ENCODE measurements around the gene RTP2. TPM values are rescaled to one million over a fixed set of nuclear protein-coding genes. Genes with fewer than 3 reads are reported as not detected.

The RTP2 gene
- total and polyA plus RNA-seq, 2 experiments from 2014 or later = not detected

DNA sequence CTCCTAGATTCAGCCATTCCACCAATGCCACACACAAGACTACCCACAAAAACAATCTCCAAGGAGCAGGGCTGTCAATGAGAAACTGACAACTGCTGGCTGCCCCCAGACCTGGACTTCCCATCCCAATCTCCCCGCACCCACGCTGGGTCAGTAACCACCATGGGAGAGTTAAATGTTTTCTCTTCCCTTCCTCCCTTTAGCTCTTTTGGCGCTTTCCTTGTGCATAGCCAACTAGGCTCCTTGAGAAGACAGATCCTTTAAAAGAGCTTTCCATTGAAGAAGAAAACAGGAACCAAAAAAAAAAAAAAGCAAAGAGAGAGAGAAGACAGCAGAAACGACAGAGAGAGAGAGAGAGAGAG is 34.6 kb upstream of the RTP2 start:
- Histone ChIP-seq H3K9me2 (ENCODE audit: insufficient read depth) (no peaks in the 10 kb centered on the region), H3K4me3 (peak overlapping the region; percentile 82), H3K4me1 (ENCODE audit: insufficient read depth) (peaks cover 21% of the 10 kb centered on the region), H3F3A (replicated peaks; ENCODE audit: low read depth) (no peaks in the 10 kb centered on the region; the same call in 1 of the 2 replicates), H4K20me1 (replicated peaks; ENCODE audit: insufficient read depth) (no peaks in the 10 kb centered on the region), H3K27ac (ENCODE audit: low read depth) (no peak overlapping the region), H3K4me2 (peak overlapping the region; percentile 87), H3K79me2 (replicated peaks; ENCODE audit: insufficient read depth) (no peaks in the 10 kb centered on the region), H2AFZ (peak overlapping the region; percentile 84; the same call in 1 of the 2 replicates), H3K27me3 (ENCODE audit: insufficient read depth) (peaks cover 44% of the 10 kb centered on the region), H3K36me3 (ENCODE audit: insufficient read depth) (no peaks in the 10 kb centered on the region)
- DNase-seq (ENCODE audit: low spot score) (peak; percentile 21), ATAC-seq (no peak)
- Mint-ChIP-seq H3K27ac (no peak overlapping the region), H3K36me3 (ENCODE audit: low read depth) (no peaks in the 10 kb centered on the region), H3K9me3 (no peaks in the 10 kb centered on the region), H3K4me1 (peaks cover 33% of the 10 kb centered on the region), H3K4me3 (peak overlapping the region; percentile 81), H3K27me3 (ENCODE audit: insufficient read depth, low read depth, poor library complexity) (peaks cover 34% of the 10 kb centered on the region)
- TF ChIP-seq STAT1 (IDR thresholded peaks at IDR 0.05; ENCODE audit: unreplicated experiment) (no peak), ZNF114 (CRISPR knock-in tag; IDR thresholded peaks at IDR 0.05) (no peak), EZH2phosphoT487 (IDR thresholded peaks at IDR 0.05; ENCODE audit: unreplicated experiment) (no peak), CREB1 (CRISPR knock-in tag; IDR thresholded peaks at IDR 0.05; ENCODE audit: low read depth) (no peak), JUNB (IDR thresholded peaks at IDR 0.05; ENCODE audit: unreplicated experiment) (no peak), NANOG (IDR thresholded peaks at IDR 0.05; ENCODE audit: borderline replicate concordance) (no peak), POLR2AphosphoS5 (IDR thresholded peaks at IDR 0.05; ENCODE audit: low read depth) (no peak), ZNF331 (CRISPR knock-in tag; IDR thresholded peaks at IDR 0.05; ENCODE audit: low read depth) (no peak), EZH2 (IDR thresholded peaks at IDR 0.05; ENCODE audit: low read depth, unreplicated experiment) (no peak)
- TF ChIP-seq, protein P1, sequence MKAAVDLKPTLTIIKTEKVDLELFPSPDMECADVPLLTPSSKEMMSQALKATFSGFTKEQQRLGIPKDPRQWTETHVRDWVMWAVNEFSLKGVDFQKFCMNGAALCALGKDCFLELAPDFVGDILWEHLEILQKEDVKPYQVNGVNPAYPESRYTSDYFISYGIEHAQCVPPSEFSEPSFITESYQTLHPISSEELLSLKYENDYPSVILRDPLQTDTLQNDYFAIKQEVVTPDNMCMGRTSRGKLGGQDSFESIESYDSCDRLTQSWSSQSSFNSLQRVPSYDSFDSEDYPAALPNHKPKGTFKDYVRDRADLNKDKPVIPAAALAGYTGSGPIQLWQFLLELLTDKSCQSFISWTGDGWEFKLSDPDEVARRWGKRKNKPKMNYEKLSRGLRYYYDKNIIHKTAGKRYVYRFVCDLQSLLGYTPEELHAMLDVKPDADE (IDR thresholded peaks at IDR 0.05) = no peak
- TF ChIP-seq, protein P2, sequence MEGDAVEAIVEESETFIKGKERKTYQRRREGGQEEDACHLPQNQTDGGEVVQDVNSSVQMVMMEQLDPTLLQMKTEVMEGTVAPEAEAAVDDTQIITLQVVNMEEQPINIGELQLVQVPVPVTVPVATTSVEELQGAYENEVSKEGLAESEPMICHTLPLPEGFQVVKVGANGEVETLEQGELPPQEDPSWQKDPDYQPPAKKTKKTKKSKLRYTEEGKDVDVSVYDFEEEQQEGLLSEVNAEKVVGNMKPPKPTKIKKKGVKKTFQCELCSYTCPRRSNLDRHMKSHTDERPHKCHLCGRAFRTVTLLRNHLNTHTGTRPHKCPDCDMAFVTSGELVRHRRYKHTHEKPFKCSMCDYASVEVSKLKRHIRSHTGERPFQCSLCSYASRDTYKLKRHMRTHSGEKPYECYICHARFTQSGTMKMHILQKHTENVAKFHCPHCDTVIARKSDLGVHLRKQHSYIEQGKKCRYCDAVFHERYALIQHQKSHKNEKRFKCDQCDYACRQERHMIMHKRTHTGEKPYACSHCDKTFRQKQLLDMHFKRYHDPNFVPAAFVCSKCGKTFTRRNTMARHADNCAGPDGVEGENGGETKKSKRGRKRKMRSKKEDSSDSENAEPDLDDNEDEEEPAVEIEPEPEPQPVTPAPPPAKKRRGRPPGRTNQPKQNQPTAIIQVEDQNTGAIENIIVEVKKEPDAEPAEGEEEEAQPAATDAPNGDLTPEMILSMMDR (conservative IDR thresholded peaks at IDR 0.05; ENCODE audit: low read depth in 2 of 2) = no peak
- TF ChIP-seq, protein P3, sequence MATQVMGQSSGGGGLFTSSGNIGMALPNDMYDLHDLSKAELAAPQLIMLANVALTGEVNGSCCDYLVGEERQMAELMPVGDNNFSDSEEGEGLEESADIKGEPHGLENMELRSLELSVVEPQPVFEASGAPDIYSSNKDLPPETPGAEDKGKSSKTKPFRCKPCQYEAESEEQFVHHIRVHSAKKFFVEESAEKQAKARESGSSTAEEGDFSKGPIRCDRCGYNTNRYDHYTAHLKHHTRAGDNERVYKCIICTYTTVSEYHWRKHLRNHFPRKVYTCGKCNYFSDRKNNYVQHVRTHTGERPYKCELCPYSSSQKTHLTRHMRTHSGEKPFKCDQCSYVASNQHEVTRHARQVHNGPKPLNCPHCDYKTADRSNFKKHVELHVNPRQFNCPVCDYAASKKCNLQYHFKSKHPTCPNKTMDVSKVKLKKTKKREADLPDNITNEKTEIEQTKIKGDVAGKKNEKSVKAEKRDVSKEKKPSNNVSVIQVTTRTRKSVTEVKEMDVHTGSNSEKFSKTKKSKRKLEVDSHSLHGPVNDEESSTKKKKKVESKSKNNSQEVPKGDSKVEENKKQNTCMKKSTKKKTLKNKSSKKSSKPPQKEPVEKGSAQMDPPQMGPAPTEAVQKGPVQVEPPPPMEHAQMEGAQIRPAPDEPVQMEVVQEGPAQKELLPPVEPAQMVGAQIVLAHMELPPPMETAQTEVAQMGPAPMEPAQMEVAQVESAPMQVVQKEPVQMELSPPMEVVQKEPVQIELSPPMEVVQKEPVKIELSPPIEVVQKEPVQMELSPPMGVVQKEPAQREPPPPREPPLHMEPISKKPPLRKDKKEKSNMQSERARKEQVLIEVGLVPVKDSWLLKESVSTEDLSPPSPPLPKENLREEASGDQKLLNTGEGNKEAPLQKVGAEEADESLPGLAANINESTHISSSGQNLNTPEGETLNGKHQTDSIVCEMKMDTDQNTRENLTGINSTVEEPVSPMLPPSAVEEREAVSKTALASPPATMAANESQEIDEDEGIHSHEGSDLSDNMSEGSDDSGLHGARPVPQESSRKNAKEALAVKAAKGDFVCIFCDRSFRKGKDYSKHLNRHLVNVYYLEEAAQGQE (IDR thresholded peaks at IDR 0.05; ENCODE audit: unreplicated experiment) = no peak
- TF ChIP-seq, protein P4, sequence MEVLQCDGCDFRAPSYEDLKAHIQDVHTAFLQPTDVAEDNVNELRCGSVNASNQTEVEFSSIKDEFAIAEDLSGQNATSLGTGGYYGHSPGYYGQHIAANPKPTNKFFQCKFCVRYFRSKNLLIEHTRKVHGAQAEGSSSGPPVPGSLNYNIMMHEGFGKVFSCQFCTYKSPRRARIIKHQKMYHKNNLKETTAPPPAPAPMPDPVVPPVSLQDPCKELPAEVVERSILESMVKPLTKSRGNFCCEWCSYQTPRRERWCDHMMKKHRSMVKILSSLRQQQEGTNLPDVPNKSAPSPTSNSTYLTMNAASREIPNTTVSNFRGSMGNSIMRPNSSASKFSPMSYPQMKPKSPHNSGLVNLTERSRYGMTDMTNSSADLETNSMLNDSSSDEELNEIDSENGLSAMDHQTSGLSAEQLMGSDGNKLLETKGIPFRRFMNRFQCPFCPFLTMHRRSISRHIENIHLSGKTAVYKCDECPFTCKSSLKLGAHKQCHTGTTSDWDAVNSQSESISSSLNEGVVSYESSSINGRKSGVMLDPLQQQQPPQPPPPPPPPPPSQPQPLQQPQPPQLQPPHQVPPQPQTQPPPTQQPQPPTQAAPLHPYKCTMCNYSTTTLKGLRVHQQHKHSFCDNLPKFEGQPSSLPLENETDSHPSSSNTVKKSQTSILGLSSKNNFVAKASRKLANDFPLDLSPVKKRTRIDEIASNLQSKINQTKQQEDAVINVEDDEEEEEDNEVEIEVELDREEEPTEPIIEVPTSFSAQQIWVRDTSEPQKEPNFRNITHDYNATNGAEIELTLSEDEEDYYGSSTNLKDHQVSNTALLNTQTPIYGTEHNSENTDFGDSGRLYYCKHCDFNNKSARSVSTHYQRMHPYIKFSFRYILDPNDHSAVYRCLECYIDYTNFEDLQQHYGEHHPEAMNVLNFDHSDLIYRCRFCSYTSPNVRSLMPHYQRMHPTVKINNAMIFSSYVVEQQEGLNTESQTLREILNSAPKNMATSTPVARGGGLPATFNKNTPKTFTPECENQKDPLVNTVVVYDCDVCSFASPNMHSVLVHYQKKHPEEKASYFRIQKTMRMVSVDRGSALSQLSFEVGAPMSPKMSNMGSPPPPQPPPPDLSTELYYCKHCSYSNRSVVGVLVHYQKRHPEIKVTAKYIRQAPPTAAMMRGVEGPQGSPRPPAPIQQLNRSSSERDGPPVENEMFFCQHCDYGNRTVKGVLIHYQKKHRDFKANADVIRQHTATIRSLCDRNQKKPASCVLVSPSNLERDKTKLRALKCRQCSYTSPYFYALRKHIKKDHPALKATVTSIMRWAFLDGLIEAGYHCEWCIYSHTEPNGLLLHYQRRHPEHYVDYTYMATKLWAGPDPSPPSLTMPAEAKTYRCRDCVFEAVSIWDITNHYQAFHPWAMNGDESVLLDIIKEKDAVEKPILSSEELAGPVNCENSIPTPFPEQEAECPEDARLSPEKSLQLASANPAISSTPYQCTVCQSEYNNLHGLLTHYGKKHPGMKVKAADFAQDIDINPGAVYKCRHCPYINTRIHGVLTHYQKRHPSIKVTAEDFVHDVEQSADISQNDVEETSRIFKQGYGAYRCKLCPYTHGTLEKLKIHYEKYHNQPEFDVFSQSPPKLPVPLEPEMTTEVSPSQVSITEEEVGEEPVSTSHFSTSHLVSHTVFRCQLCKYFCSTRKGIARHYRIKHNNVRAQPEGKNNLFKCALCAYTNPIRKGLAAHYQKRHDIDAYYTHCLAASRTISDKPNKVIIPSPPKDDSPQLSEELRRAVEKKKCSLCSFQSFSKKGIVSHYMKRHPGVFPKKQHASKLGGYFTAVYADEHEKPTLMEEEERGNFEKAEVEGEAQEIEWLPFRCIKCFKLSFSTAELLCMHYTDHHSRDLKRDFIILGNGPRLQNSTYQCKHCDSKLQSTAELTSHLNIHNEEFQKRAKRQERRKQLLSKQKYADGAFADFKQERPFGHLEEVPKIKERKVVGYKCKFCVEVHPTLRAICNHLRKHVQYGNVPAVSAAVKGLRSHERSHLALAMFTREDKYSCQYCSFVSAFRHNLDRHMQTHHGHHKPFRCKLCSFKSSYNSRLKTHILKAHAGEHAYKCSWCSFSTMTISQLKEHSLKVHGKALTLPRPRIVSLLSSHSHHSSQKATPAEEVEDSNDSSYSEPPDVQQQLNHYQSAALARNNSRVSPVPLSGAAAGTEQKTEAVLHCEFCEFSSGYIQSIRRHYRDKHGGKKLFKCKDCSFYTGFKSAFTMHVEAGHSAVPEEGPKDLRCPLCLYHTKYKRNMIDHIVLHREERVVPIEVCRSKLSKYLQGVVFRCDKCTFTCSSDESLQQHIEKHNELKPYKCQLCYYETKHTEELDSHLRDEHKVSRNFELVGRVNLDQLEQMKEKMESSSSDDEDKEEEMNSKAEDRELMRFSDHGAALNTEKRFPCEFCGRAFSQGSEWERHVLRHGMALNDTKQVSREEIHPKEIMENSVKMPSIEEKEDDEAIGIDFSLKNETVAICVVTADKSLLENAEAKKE (CRISPR knock-in tag; IDR thresholded peaks at IDR 0.05) = no peak

Data from GM23338 (cell line).